ENCODE measurements around the gene CLDN11.

GRCh38 chr3:170425491-170426239, 7.0 kb downstream of the CLDN11 start:
- TF ChIP-seq CTCF (IDR thresholded peaks at IDR 0.05), result no peak
- no peak for TF ChIP-seq EZH2 (IDR thresholded peaks at IDR 0.05)
